Neutrophil (primary cell): ENCODE data around the gene ANKRD11.
A peak's percentile ranks its signal among the peaks of the same experiment; 100 is the strongest.

Source experiments
- H3K27ac ChIP-seq: fragments of 200-600 bp; sonication (generic); 2 replicates; pipeline ENCODE4 v1.5.1; 2016; ENCODE audit warnings: mild to moderate bottlenecking, moderate library complexity
- H3K27me3 ChIP-seq: fragments of 200-600 bp; sonication (generic); 2 replicates; pipeline ENCODE4 v1.6.0; 2016; ENCODE audit warnings: mild to moderate bottlenecking
- H3K36me3 ChIP-seq: fragments of 200-600 bp; sonication (generic); 2 replicates; pipeline ENCODE4 v1.5.1; 2017
- H3K4me1 ChIP-seq, 2 experiments: fragments of 200-600 bp in 1 of 2; sonication (generic) in 1 of 2; 1 replicate in 1 of 2; 2 replicates in 1 of 2; pipeline versions ENCODE4 v1.5.1 to v1.6.1; 2013 to 2016; ENCODE audit warnings: low read depth in 1 of 2, low read length in 1 of 2, mild to moderate bottlenecking in 1 of 2, moderate library complexity in 1 of 2; ENCODE audit not compliant: control insufficient read depth in 1 of 2, insufficient read depth in 1 of 2
- H3K4me3 ChIP-seq, 2 experiments: fragments of 200-600 bp in 1 of 2; sonication (generic) in 1 of 2; 1 replicate in 1 of 2; 2 replicates in 1 of 2; pipeline ENCODE4 v1.5.1; 2013 to 2016; ENCODE audit warnings: low read depth in 1 of 2, low read length in 1 of 2, mild to moderate bottlenecking in 1 of 2, moderate library complexity in 1 of 2
- H3K9me3 ChIP-seq: fragments of 200-600 bp; sonication (generic); 2 replicates; pipeline ENCODE4 v1.5.1; 2016
- CTCF ChIP-seq: fragments of 200-600 bp; sonication (generic); IDR thresholded peaks from 2 replicates; pipeline ENCODE4 v1.5.1; 2016; ENCODE audit warnings: antibody characterized with exemption

Gene ANKRD11

DNA sequence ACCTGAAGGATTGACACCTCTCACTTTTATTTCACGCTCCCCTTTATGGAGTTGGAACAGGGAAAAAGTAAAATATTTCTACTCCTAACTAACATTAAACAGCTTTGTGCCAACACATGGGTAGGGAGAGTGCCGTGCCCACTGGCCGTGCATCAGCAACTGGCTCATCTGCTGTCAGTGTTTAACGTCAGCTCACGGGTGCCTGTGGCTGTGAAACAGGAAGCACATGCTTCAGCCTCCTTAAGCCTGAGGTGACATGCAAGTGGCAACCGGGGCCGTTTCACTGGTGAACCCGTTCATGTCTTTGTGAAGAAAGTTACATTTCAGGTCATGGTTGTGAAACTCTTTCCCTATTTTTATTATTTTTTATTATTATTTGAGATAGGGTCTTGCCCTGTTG is 21.0 kb upstream of the ANKRD11 start:
- TF ChIP-seq CTCF: no peak
- no peaks in the 10 kb centered on the region for H3K27me3 ChIP-seq
- H3K4me1 ChIP-seq: peaks cover 22 to 30% of the 10 kb centered on the region in 2 experiments
- no peaks in the 10 kb centered on the region for H3K9me3 ChIP-seq
- H3K4me3 ChIP-seq: no peak overlapping the region
- H3K36me3 ChIP-seq: peaks cover 50% of the 10 kb centered on the region
- no peak overlapping the region for H3K27ac ChIP-seq

DNA sequence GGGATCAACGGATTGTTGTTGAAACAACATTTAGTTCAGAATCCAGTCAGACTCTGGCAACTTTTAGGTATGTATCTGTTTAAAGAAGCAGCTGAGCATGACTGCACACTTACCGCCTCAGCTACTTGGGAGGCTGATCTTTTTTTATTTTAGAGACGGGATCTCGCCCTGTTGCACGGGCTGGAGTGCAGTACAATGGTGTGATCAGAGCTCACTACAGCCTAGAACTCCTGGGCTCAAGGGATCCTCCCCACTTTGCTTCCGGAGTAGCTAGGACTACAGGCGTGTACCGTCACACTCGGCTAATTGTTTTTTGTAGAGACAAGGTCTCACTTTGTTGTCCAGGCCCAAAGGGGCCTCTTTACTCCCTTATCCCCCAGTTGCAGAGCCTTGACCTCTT is 20.2 kb upstream of the ANKRD11 start:
- H3K4me1 ChIP-seq: peaks cover 30 to 39% of the 10 kb centered on the region in 2 experiments
- H3K27me3 ChIP-seq: no peaks in the 10 kb centered on the region
- no peaks in the 10 kb centered on the region for H3K9me3 ChIP-seq
- TF ChIP-seq CTCF: no peak
- H3K27ac ChIP-seq: no peak overlapping the region
- peaks cover 43% of the 10 kb centered on the region for H3K36me3 ChIP-seq
- no peak overlapping the region for H3K4me3 ChIP-seq

- no peaks in the 10 kb centered on the region for H3K9me3 ChIP-seq
- H3K4me1 ChIP-seq: peaks cover 38 to 45% of the 10 kb centered on the region in 2 experiments
- no peaks in the 10 kb centered on the region for H3K27me3 ChIP-seq
- peak within 1 kb of the TSS; percentile 88 to 99 for H3K4me3 ChIP-seq
- H3K27ac ChIP-seq: peak within 1 kb of the TSS; percentile 93
- no peak for TF ChIP-seq CTCF
- H3K36me3 ChIP-seq: peaks cover 25% of the 10 kb centered on the region
Measured at GRCh38 chr16:89507834-89508590, 17.7 kb upstream of the ANKRD11 start, which contains the start of gene SPG7. Gene SPG7, plus strand, starts transcription at chr16:89508403. Its CDS starts 15 bp downstream, at chr16:89508418.

DNA sequence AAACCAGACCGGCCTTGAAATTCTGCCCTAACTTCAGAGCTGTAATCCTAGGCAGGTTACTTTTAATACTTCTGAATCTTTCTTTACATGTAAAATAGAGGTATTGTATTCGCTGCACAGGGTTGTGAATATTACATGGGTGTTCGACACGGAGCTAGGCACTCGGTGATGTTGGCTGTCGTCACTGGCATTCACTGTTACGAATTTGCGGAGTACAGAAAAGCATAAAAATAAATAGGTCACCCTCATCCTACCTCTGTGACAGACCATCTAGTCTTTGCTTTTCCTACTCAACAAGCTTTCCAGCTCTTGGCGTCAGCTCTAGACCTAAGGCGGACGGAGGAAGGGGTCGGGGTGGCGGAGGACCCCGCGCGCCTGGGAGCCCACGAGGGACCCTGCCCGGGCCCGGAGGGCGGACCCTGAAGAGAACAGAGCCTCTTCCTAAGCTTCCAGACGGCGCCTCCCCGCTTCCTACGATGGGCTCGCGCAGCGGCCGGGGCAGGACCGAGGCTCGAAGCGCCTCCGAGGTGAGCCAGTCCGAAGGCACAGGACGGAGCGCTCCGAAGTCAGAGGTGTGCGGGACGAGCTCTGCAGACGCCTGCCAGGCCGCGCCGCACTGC is 17.0 kb upstream of the ANKRD11 start:
- H3K27me3 ChIP-seq: no peaks in the 10 kb centered on the region
- H3K9me3 ChIP-seq: no peaks in the 10 kb centered on the region
- H3K4me3 ChIP-seq: peak overlapping the region; percentile 88 to 99
- H3K36me3 ChIP-seq: peaks cover 19% of the 10 kb centered on the region
- TF ChIP-seq CTCF: no peak
- H3K27ac ChIP-seq: peak overlapping the region; percentile 93
- peaks cover 38 to 45% of the 10 kb centered on the region in 2 experiments for H3K4me1 ChIP-seq

DNA sequence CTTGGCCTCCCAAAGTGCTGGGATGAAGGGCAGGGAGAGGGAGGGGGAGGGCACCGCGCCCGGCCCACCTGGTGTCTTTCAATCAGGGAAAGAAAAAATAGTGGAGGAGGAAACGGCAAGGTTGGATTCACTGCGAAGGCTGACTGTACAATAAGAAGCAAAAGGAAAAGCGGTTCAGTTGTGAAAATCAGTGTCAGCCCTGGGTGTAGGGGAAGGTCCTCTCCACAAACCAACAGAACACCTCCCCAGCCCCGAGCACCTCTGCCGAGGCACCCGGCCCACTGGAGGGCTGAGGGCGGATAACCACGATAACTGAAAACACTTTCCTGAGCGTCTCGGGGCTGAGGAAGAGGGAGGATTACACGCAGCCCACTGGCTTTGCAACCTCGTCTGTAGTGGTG is 16.4 kb upstream of the ANKRD11 start:
- Histone ChIP-seq H3K27ac (peak overlapping the region; percentile 93), H3K27me3 (no peaks in the 10 kb centered on the region), H3K36me3 (peaks cover 15% of the 10 kb centered on the region), H3K4me3 (peak overlapping the region; percentile 88 to 99), H3K4me1 (peaks cover 38 to 45% of the 10 kb centered on the region in 2 experiments), H3K9me3 (no peaks in the 10 kb centered on the region)
- no peak for TF ChIP-seq CTCF
